ENCODE results near the gene LRRC75A.

- TF ChIP-seq EZH2phosphoT487 (IDR thresholded peaks at IDR 0.05; ENCODE audit: low read depth, severe bottlenecking, unreplicated experiment): no peak
- no peak for TF ChIP-seq CTCF (IDR thresholded peaks at IDR 0.05; ENCODE audit: poor library complexity)
These were observed 42.2 kb upstream of the LRRC75A start for GRCh38 chr17:16534236-16534635.
